ENCODE results near the gene PEX14. TPM values are rescaled to one million over a fixed set of nuclear protein-coding genes. Genes with fewer than 3 reads are reported as not detected.

The PEX14 gene
- total RNA-seq, 1 experiment from 2014 or later = 17.7 TPM

GRCh38 chr1:10678402-10678801, 203.7 kb downstream of the PEX14 start:
- peaks cover 11% of the 10 kb centered on the region for H3K36me3 Mint-ChIP-seq (ENCODE audit: insufficient read depth, unreplicated experiment)
- H3K27me3 Mint-ChIP-seq (ENCODE audit: unreplicated experiment) = no peaks in the 10 kb centered on the region
- no peak for DNase-seq
- H3K4me3 Mint-ChIP-seq (ENCODE audit: low read depth, unreplicated experiment) = no peak overlapping the region
- H3K4me1 Mint-ChIP-seq (ENCODE audit: low read depth, unreplicated experiment) = no peaks in the 10 kb centered on the region
- CTCF ChIA-PET = no interaction called here
- TF ChIP-seq, protein P1, sequence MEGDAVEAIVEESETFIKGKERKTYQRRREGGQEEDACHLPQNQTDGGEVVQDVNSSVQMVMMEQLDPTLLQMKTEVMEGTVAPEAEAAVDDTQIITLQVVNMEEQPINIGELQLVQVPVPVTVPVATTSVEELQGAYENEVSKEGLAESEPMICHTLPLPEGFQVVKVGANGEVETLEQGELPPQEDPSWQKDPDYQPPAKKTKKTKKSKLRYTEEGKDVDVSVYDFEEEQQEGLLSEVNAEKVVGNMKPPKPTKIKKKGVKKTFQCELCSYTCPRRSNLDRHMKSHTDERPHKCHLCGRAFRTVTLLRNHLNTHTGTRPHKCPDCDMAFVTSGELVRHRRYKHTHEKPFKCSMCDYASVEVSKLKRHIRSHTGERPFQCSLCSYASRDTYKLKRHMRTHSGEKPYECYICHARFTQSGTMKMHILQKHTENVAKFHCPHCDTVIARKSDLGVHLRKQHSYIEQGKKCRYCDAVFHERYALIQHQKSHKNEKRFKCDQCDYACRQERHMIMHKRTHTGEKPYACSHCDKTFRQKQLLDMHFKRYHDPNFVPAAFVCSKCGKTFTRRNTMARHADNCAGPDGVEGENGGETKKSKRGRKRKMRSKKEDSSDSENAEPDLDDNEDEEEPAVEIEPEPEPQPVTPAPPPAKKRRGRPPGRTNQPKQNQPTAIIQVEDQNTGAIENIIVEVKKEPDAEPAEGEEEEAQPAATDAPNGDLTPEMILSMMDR (IDR thresholded peaks at IDR 0.05; ENCODE audit: unreplicated experiment) = no peak
- intact Hi-C loops (cut with micrococcal nuclease; ENCODE audit: unreplicated experiment) = no loop called here
- no TSS peak for BruUV-seq (replicated peaks)
- no peak overlapping the region for H3K27ac Mint-ChIP-seq (ENCODE audit: unreplicated experiment)
- no peaks in the 10 kb centered on the region for H3K9me3 Mint-ChIP-seq (ENCODE audit: low read depth, unreplicated experiment)

DNA sequence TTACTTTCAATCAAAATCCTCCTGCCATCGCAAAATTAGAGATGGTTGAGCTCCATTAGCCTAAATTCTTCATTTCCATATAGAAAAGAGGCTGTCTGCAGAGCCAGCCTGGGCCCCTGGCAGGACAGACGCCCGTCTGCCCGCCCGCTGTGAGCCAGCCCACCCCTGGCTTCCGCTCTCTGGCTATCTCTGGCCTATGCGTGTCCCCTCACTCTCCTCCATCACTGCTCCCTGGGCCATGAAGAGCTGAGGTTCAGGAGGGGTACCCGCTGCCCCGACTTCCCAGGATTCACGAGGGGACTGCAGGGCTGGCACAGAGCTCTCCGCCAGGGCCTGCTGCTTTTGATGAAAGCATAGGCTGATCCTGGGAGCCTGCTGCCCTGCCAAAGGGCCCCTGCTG, 204.1 kb downstream of the PEX14 start:
- CTCF ChIA-PET = no interaction called here
- Mint-ChIP-seq H3K27me3 (ENCODE audit: unreplicated experiment) (no peaks in the 10 kb centered on the region), H3K4me1 (ENCODE audit: low read depth, unreplicated experiment) (no peaks in the 10 kb centered on the region), H3K36me3 (ENCODE audit: insufficient read depth, unreplicated experiment) (peaks cover 11% of the 10 kb centered on the region), H3K9me3 (ENCODE audit: low read depth, unreplicated experiment) (no peaks in the 10 kb centered on the region), H3K27ac (ENCODE audit: unreplicated experiment) (no peak overlapping the region), H3K4me3 (ENCODE audit: low read depth, unreplicated experiment) (no peak overlapping the region)
- no TSS peak for BruUV-seq (replicated peaks)
- no peak for DNase-seq
- intact Hi-C loops (cut with micrococcal nuclease; ENCODE audit: unreplicated experiment) = no loop called here
- TF ChIP-seq, protein P1 (IDR thresholded peaks at IDR 0.05; ENCODE audit: unreplicated experiment) = no peak

- H3K27me3 Mint-ChIP-seq (ENCODE audit: unreplicated experiment) = no peaks in the 10 kb centered on the region
- CTCF ChIA-PET = interaction anchor here (0.5 kb wide), 1 partner anchor 1652 kb away, joined by 3 read pairs; no protein-coding TSS in a partner anchor
- no peaks in the 10 kb centered on the region for H3K9me3 Mint-ChIP-seq (ENCODE audit: low read depth, unreplicated experiment)
- no peak overlapping the region for H3K4me3 Mint-ChIP-seq (ENCODE audit: low read depth, unreplicated experiment)
- H3K36me3 Mint-ChIP-seq (ENCODE audit: insufficient read depth, unreplicated experiment) = peaks cover 11% of the 10 kb centered on the region
- no peaks in the 10 kb centered on the region for H3K4me1 Mint-ChIP-seq (ENCODE audit: low read depth, unreplicated experiment)
- no peak overlapping the region for H3K27ac Mint-ChIP-seq (ENCODE audit: unreplicated experiment)
- intact Hi-C loops (cut with micrococcal nuclease; ENCODE audit: unreplicated experiment) = no loop called here
- TF ChIP-seq, protein P1 (IDR thresholded peaks at IDR 0.05; ENCODE audit: unreplicated experiment) = no peak
- BruUV-seq (replicated peaks) = no TSS peak
- peak; percentile 10 for DNase-seq
Observed at GRCh38 chr1:10679496-10680220, 204.9 kb downstream of the PEX14 start.

Other genes with a start within 250 kb of the PEX14 start
- gene PGD, start 75.9 kb upstream of the PEX14 start, total RNA-seq (2022) = 142 and 155 TPM in 2 replicates
- gene CENPS, start 44.5 kb upstream of the PEX14 start, total RNA-seq (2022) = 18.0 and 21.3 TPM in 2 replicates
- gene CORT, start 24.9 kb upstream of the PEX14 start, total RNA-seq (2022) = 0.73 TPM in 1 of 2 replicates, not detected in the other
- 45.2 and 50.6 TPM in 2 replicates for gene DFFA, start 2.4 kb upstream of the PEX14 start, total RNA-seq (2022)

Data from Calu3 (cell line).